Measurements from ENCODE around the gene FLII.
"Not testable (repeated sequence)": the region's sequence is repeated elsewhere in the genome, so short reads cannot be mapped to it uniquely, and the experiment has no call there.

Gene FLII

DNA sequence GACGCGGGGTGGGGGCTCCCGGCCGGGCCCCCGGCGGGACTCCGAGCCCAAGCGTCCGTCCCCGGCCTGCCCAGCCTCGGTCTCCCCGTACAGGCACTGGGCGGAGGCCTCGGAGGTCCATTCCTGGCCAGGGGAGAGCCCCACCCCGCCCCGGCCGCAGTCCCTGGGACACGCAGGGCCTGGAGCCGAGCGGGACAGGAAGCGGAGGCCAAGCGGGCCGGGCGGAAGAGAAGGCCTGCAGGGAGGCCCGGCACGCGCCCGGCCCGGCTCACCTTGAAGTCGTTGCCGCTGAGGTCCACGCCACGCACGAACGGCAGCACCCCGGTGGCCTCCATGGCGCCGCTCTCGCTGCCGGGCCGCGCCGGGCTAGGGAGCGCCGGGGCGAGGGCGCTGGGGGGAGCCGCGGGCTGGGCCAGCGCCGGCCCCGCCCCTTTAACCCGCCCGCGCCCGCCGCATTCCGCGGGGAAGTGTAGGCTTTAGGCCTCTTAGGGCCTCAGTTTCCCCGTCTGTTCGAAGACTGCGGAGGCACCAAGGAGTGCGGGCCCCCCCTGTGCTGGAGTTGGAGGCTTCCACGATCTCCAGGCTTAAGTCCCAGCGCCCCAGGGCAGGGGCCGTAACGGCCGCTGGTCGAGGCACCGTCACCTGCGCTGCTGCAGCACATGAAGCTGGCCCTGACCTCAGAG lies at the start of gene FLII:
TSS of gene FLII (minus strand) at position 383 of the 683 bp plus-strand sequence. CDS start at position 335, 48 bp downstream.
- peak; percentile 21 to 31 for DNase-seq (ENCODE audit: low read depth in 2 of 2)

DNA sequence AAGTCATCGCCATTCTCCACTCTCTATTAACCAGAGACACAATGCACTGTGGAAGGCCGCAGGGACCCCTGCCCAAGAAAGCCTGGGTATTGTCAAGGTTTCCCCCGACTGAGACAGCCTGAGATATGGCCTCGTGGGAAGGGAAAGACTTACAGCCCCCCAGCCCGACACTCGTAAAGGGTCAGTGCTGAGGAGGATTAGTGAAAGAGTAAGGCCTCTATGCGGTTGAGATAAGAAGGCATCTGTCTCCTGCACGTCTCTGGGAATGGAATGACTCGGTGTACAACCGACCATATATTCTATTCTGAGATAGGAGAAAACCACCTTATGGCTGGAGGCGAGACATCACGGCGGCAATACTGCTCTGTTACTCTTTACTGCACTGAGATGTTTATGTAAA lies 44.7 kb upstream of the FLII start:
- not testable (repeated sequence) for DNase-seq (ENCODE audit: low read depth in 2 of 2)

DNA sequence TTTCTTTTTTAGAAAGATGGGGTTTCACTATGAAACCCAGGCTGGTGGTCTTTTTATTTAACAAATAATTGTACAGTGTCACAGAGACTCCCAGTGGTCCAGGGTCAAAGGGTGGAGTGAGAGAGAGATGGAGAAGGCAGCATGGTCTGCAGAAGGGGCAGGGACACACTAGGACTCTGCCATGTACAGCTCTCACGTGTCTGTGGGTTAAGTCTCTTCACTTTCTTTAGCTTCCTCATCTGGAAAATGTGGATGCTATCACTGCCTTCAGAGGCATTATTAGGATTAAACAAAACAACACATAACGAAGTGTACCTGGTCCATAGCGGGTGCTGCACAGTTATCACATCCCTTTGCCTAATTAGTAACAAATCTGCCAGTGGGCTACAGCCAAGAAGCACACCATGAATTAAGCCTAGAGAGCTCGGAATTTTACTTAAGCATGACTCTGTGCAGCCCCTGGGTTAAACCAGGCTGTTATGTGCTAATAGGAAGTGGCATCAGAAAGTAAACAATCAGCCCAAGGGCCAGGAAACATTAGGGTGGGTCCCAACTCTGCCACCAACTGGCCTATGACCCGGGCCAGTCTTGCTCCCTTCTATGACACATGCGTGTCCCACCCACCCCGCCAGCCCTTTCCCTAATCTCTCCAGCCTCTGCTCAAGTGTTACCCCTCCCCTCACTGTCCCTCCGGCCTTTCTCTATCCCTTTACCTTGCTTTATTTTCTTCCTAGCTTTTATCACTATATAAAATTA lies 42.4 kb upstream of the FLII start:
- DNase-seq (ENCODE audit: low read depth in 2 of 2), result no peak

DNA sequence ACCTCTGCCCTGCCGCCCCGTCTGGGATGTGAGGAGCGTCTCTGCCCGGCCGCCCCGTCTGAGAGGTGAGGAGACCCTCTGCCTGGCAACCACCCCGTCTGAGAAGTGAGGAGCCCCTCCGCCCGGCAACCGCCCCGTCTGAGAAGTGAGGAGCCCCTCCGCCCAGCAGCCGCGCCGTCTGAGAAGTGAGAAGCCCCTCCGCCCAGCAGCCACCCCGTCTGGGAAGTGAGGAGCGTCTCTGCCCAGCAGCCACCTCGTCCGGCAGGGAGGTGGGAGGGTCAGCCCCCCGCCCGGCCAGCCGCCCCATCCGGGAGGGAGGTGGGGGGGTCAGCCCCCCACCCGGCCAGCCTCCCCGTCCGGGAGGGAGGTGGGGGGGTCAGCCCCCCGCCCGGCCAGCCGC lies 39.5 kb upstream of the FLII start:
- not testable (repeated sequence) for DNase-seq (ENCODE audit: low read depth in 2 of 2)

DNA sequence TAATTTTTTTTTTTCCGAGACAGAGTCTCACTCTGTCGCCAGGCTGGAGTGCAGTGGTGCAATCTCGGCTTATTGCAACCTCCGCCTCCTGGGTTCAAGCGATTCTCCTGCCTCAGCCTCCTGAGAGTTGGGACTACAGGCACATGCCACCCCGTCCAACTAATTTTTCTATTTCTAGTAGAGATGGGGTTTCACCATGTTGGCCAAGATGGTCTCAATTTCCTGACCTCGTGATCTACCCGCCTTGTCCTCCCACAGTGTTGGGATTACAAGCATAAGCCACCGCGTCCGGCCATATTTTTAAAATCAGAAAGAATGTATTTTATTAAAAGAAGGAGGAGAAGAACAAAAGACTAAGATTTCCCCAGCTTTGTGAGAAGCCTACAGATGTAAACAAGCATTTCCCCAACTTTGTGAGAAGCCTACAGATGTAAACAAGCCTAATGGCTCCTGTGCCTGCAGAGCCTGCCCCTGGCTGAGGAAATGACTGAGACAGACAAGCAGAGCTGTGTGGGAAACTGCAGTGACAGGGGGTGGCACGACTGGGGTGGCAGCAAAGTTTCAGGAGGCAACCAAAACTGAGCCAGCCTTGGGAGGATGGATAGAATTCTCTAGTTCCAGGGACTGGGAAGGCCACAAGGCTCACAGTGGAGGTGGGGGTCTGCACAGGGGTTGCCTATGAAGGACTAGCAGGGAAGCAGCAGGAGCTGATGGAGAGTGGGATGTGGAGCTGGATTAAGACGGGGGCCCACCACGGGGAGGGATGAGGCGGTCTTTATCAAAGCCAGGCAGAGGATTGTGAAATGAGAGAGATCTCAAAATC lies 33.4 kb upstream of the FLII start:
- no peak for DNase-seq (ENCODE audit: low read depth in 2 of 2)

DNA sequence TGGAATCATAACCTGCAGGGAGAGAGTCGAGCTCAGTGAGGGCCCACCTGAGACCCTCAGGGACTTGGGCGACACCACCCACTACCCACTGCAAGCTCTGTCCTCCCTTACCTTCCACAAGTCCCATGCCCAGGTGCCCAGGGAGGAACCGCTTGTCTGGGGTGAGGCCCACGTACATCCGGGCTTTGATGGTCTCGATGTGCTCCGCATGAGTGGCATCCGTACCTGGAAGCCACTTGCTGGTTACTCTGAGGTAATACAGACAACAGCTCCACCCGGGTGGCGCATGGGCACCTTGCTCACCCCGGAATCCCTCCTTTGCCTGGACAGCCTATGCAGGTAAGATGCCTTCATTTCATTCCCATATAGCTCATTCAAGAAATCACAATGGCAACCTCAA lies 26.8 kb upstream of the FLII start:
- DNase-seq (ENCODE audit: low read depth in 2 of 2), result no peak

DNA sequence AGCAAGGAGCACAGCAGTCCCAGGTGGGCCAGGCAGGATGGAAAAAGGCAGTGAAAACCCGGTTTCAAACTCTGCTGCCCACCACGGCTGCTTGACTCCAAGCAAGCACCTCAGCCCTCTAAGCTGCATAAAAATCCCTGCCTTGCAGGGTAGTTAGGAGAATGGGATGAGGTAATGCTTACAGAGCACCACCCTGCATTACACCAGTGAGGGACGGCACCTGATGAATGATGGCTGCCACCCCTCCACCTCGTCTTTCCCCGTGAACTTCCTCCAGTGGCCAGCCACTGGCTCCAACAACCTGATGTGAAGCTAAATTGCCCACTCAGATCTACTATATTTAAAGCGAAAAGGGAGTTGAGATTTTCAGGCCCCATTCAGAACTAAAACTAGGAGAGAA lies 23.2 kb upstream of the FLII start:
- DNase-seq (ENCODE audit: low read depth in 2 of 2), result no peak

DNA sequence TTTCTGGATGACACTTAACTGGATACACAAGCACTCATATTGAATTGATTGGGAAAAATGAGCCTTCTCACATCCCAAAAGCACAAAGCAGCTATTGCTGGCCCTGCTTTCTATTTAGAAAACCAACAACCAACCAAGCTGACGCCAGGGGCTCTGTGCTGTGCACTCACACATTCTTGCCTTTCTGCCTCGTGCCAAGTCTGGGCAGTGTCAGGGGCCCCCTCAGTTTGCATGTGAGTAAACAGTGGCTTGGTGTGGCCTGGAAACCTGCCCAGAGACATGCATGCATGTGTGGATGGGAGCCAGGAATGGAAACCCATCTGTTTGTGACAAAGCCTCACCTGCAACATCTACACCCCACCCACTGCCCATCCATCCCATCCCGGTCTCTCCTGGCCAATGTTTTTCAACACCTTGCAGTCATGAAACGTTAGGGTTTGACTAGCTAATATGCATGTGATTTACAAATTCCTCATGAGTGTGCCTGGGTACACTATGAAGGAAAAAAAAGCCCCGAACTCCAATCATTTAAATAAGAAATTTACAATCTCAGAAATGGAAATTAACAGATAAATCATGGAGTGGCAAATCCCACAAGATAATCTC lies 22.3 kb upstream of the FLII start:
- DNase-seq (ENCODE audit: low read depth in 2 of 2), result no peak

DNA sequence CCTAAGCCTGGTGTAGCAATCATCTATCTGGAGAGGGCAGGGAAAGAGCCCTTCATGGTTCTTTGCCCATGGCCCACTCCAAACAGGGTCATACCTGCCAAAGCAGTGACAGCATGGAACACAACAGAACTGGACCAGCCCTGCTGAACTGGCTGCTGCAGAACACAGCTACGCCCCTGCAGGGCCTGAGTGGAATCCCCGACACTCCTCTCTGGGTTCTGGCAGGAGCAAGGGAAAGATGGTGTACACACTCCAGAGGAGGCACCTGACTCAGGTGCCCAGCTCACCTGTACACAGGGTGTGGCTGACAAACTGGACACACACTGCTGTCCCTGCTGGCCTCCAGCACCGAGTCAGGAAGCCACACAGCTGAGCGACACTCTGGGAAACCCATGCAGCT lies 21.7 kb upstream of the FLII start:
- no peak for DNase-seq (ENCODE audit: low read depth in 2 of 2)

DNA sequence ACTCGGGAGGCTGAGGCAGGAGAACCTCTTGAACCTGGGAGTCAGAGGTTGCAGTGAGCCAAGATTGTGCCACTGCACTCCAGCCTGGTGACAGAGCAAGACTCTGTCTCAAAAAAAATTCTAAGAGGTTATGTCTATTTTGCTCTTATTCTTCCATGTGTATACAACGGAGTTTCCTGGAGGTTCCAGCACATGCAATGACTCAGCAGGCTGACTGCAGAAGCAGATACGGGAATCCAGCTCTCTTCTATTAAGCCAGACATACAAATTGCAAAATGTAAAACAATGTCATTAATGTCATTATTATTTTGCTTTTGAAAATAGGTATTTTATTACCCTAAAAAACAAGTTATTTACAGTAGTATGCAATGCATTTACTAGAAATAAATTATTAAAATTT lies 20.3 kb upstream of the FLII start:
- no peak for DNase-seq (ENCODE audit: low read depth in 2 of 2)

DNA sequence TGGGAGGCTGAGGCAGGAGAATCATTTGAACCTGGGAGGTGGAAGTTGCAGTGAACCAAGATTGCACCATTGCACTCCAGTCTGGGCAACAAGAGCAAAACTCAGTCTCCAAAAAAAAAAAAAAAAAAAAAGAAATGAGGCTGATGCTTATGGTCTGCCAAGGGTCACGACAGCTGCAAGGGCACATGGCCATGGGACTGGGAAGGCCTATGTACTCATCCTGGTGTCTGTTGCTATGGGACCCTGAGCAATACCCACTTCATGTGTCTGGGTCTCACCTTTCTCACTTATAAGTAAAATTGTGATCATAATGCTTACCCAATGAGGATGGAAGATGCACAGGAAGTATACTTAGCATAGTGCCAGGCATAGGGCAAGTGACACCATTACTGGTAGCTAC lies 18.5 kb upstream of the FLII start:
- DNase-seq (ENCODE audit: low read depth in 2 of 2), result no peak

DNA sequence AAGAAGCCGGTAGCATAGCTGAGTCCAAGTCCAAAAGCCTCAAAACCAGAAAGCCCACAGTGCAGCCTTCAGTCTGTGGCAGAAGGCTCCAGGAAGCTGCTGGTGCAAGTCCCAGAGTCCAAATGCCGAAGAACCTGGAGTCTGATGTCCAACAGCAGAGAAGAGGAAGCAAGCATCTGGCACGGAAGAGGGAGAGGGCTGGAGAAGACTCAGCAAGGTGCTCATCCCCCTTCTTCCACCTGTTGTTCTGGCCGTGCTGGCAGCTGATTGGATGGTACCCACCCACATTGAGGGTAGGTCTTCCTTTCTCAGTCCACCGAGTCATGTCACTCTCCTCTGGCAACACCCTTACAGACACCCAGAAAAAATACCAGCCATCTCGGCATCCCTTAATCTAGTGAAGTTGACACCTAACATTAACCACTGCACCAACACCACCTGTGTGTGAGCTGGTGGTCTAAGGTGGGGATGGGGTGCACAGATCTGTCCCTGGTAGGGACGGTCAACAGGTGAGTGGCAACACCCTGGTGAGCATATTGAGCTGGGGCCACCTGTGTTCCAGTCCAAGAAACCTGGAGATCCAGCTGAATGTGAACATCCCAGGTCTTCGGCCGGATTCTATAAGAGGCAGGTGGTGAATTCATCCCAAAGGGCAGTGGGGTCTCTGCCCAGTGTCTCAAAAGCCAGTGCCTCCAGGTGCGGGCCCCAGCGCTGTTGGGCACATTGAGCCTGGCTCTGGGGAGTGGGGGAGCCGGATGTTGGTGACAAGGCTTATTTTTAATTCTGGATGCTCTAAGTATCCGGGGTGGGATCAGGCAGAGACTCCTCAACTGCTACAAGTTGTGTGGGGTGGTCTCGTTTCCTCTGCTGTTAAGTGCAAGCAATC lies 11.8 kb upstream of the FLII start:
- no peak for DNase-seq (ENCODE audit: low read depth in 2 of 2)

DNA sequence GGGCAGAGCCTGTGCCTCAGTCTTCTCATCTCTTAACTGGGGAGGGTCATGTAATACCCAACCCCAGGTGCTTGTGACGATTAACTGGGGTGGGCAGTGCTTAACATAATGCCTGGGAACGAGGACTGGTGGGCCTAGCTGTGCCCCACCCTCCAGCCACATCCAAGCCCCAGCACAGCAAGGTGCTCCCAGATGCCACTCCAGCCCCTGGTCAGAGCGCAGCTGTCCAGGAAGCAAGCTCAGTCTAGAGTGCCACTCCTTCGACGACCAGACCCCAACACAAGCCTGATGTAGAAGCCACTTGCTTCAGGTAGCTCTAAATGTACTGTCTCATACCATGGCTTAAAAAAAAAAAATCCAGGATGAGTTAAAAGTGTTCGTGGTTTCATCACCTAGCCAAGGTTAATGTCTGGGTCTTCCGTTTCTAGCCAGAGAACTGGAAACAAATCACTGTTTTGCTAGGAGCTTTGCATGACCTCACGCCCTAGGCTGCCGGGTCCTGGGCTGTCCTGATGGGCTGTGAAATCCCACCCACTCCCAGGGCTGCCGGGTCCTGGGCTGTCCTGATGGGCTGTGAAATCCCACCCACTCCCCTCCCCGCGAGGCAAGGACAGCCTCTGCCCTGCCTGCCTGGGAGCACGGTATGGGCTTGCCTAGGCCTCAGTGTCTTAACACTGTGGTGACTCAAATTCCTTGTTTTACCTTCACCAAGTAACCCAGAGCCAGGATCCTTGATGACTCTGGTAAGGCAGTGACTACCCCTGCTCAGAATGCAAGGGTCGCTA lies 9.6 kb upstream of the FLII start:
- DNase-seq (ENCODE audit: low read depth in 2 of 2), result no peak

DNA sequence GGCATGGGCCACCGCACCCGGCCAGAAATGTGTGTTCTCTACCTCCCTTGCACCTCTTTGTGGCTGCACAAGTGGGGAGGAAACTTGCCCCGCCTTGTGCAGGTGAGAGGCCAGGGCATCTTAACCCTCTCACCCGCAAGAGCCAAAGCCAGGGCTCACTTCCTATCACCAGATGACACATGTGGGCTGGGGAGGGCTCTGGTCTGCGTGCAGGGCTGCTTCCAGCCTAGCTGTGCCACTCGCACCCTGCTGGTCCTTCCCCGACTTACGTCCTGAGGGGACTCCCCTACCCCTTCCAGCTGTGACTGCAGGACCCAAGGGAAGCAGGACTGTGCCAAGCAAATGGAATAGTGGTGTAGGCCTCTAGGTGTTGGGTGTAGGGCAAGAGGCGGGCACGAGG lies 8.8 kb upstream of the FLII start:
- no peak for DNase-seq (ENCODE audit: low read depth in 2 of 2)

DNA sequence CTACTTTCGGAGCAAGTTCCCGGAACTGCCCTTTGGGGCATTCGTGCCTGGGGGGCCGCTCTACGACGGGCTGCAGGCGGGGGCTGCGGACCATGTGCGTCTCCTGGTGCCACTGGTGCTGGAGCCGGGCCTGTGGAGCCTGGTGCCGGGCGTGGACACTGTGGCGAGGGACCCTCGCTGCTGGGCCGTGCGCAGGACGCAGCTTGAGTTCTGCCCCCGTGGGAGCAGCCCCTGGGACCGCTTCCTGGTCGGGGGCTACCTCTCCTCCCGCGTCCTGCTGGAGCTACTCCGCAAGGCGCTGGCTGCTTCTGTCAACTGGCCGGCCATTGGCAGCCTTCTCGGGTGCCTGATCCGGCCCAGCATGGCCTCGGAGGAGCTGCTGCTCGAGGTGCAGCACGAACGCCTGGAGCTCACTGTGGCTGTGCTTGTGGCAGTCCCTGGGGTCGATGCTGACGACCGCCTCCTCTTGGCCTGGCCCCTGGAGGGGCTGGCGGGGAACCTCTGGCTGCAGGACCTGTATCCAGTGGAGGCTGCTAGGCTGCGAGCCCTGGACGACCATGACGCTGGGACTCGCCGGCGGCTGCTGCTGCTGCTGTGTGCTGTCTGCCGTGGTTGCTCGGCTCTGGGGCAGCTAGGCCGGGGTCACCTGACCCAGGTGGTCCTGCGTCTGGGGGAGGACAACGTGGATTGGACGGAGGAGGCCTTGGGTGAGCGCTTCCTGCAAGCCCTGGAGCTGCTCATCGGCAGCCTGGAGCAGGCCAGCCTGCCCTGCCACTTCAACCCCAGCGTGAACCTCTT lies 5.5 kb upstream of the FLII start:
- DNase-seq (ENCODE audit: low read depth in 2 of 2), result no peak

DNA sequence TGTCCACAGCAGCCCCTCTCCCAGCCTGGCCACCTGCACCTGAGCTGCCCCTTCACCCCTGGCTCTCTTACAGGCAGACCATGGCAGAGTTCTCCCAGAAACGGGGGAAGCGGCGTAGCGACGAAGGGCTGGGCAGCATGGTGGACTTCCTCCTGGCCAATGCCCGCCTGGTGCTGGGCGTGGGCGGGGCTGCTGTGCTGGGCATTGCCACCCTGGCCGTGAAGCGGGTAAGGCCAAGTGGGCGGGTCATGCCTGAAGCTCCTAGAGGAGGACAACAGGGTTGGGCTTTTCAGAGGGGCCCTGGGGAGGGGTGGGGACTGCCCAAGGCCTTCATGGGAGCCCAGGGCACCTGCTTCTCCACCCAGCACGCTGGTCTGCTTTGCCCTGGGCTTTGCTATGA lies 4.1 kb upstream of the FLII start:
- no peak for DNase-seq (ENCODE audit: low read depth in 2 of 2)

DNA sequence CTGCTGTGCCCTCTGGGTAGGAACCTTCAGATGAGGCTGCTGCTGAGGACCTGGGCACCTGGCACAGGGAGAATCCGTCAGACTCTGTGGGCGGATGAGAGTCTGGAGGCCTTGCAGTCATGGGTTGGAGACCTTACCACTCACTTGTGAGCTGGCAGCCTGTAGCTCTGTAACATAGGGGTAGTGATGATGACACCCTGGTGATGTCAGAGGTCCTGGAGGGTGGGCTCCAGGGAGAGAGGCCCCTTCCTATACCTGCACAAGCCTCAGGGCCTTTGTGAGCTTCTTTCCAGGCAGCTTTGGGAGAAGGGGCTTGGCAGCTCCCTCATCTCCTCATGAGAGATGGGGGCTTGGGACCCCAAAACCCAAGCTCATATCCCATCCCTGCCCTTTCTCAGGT lies 3.6 kb upstream of the FLII start:
- no peak for DNase-seq (ENCODE audit: low read depth in 2 of 2)

DNA sequence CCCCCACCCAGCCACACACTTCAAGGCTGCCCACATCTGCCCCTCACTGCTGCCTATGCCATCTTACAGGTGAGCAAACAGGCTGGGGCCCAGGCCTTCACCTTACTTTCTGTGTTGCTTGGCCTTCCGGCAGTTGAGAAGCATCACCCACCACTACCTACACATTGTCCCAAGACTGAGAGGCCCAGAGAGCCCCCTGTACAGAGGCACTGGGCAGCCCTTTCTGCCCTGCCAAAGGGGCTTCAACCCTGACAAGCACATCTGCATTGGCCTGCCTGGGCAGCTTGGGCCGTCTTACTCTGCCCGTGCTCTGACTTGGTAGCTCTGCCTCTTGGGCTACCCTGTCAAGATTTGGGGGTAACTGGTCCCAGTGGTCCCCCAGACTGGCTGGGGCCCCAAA lies 3.1 kb upstream of the FLII start:
- no peak for DNase-seq (ENCODE audit: low read depth in 2 of 2)

DNA sequence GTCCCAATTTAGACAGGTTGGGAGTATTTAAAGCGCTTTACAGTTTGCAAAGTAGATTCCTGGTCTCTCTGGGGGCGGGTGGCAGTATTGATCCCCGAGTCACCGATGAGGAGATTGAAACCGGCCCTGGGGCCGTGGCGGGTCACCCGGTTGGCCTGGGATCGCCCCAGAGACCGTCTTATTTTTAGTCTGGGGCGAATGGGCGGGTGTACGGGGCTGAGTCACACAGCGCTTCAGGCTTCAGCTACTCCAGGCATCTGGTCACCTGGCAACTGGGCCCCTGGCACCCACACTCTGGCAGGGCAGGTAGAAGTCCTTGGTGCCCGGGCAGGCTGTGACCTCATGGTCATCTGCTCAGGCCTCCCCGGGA lies 2.6 kb upstream of the FLII start:
- DNase-seq (ENCODE audit: low read depth in 2 of 2), result no peak
